K562 (cell line): ENCODE results near the gene WNT3. TPM values are rescaled to one million over a fixed set of nuclear protein-coding genes. Genes with fewer than 3 reads are reported as not detected.
A peak's percentile ranks its signal among the peaks of the same experiment; 100 is the strongest.

Source experiments
- ATAC-seq: fragments of 200-7000 bp; cut with Tn5 transposase; 3 replicates; pipeline ENCODE4 v1.9.1; 2020; ENCODE audit warnings: moderate library complexity
- BruUV-seq: library from RNA; stranded (reverse); fragments of 400-500 nt; replicated peaks from 2 replicates; lab custom pipeline; 2021; lab: Mats Ljungman, UMichigan
- CTCF ChIA-PET: fragments of 300-600 bp; formaldehyde crosslinking; extraction: SDS; loops from one replicate; lab custom pipeline; 2021; ENCODE audit warnings: low intra/inter-chr PET ratio; lab: Yijun Ruan, JAX
- POLR2A ChIA-PET: fragments of 300-600, 350-650 bp; sonication (Branson Sonifier 250); formaldehyde crosslinking; extraction: SDS; loops from one replicate; lab custom pipeline; 2021; ENCODE audit warnings: antibody characterized with exemption, inconsistent platforms; lab: Yijun Ruan, JAX
- DNase-seq, 4 experiments: peaks; one replicate each; pipeline versions ENCODE4 v3.0.0 to v3.0.0-alpha.2; 2011 to 2018; ENCODE audit warnings: low spot score in 3 of 4, mixed read lengths in 3 of 4; ENCODE audit errors: extremely low read depth in 1 of 4
- FAIRE-seq: peaks from 2 replicates; lab custom pipeline; 2011; peaks lifted over from hg19 to GRCh38; lab: Jason Lieb, UNC
- H2AFZ ChIP-seq: 2 replicates; pipeline ENCODE4 v1.6.0; 2011; ENCODE audit warnings: low read depth, low read length, control low read depth, inconsistent platforms
- H3K27ac ChIP-seq: fragments of 200-600 bp; 3 replicates; pipeline ENCODE4 v1.8.0; 2011; ENCODE audit warnings: low read depth, mild to moderate bottlenecking, control low read depth, inconsistent platforms, low read length, moderate library complexity, mixed read lengths; ENCODE audit errors: extremely low read depth
- H3K27me3 ChIP-seq, 2 experiments: fragments of 300-600 bp in 1 of 2; 2 replicates in 1 of 2; 3 replicates in 1 of 2; pipeline versions ENCODE4 v1.6.0 to v1.8.0; 2011; ENCODE audit warnings: inconsistent platforms in 2 of 2, low read length in 2 of 2, mild to moderate bottlenecking in 1 of 2, mixed read lengths in 1 of 2, moderate library complexity in 1 of 2; ENCODE audit not compliant: control insufficient read depth in 2 of 2, insufficient read depth in 2 of 2
- H3K36me3 ChIP-seq: fragments of 300-600 bp; 3 replicates; pipeline ENCODE4 v1.8.0; 2011; ENCODE audit warnings: mild to moderate bottlenecking, low read length, inconsistent platforms; ENCODE audit not compliant: control insufficient read depth, insufficient read depth
- H3K4me1 ChIP-seq, 2 experiments: fragments of 200-600 bp in 1 of 2; replicated peaks in 1 of 2; 2 replicates in 1 of 2; 3 replicates in 1 of 2; pipeline versions ENCODE4 v1.5.1 to v1.8.0; 2011; ENCODE audit warnings: inconsistent platforms in 2 of 2, low read length in 2 of 2, mild to moderate bottlenecking in 1 of 2, mixed read lengths in 1 of 2, moderate library complexity in 1 of 2; ENCODE audit not compliant: control insufficient read depth in 2 of 2, insufficient read depth in 2 of 2
- H3K4me2 ChIP-seq: 2 replicates; pipeline ENCODE4 v1.6.1; 2011; ENCODE audit warnings: low read length, control low read depth, inconsistent platforms, mixed read lengths; ENCODE audit not compliant: insufficient read depth
- H3K4me3 ChIP-seq: fragments of 200-600 bp; sonication (generic), shearing (Covaris generic); 2 replicates; pipeline ENCODE4 v1.5.1; 2016; ENCODE audit warnings: control low read depth, inconsistent platforms
- H3K79me2 ChIP-seq: fragments of 200-600 bp; 3 replicates; pipeline ENCODE4 v1.8.0; 2011; ENCODE audit warnings: low read length, inconsistent platforms; ENCODE audit not compliant: control insufficient read depth, insufficient read depth
- H3K9ac ChIP-seq, 2 experiments: 2 replicates each; pipeline versions ENCODE4 v1.6.0 to v1.6.1; 2011; ENCODE audit warnings: low read depth in 2 of 2, low read length in 2 of 2, control low read depth in 1 of 2, inconsistent platforms in 1 of 2, mild to moderate bottlenecking in 1 of 2, mixed read lengths in 1 of 2; ENCODE audit not compliant: insufficient read depth in 1 of 2
- H3K9me1 ChIP-seq: one replicate; pipeline ENCODE4 v1.6.0; 2011; ENCODE audit warnings: inconsistent platforms, mild to moderate bottlenecking, low read length, moderate library complexity; ENCODE audit not compliant: control insufficient read depth, insufficient read depth
- H3K9me3 ChIP-seq: replicated peaks from 2 replicates; pipeline ENCODE4 v1.5.1; 2011; ENCODE audit warnings: low read depth, low read length, inconsistent platforms; ENCODE audit not compliant: control insufficient read depth, insufficient read depth
- H4K20me1 ChIP-seq: replicated peaks from 2 replicates; pipeline ENCODE4 v1.6.1; 2011; ENCODE audit warnings: low read length, inconsistent platforms, mixed read lengths; ENCODE audit not compliant: control insufficient read depth, insufficient read depth
- BCOR ChIP-seq: fragments of 450-650 bp; IDR thresholded peaks from 2 replicates; pipeline ENCODE4 v1.6.1; 2016
- EGR1 ChIP-seq: fragments of 450-650 bp; conservative IDR thresholded peaks from 2 replicates; pipeline ENCODE4 v1.6.1; 2017; ENCODE audit warnings: mild to moderate bottlenecking
- ESRRA ChIP-seq: fragments of 450-650 bp; IDR thresholded peaks from 2 replicates; pipeline ENCODE4 v1.6.1; 2014; ENCODE audit warnings: low read depth, mild to moderate bottlenecking, moderate library complexity, borderline replicate concordance
- ETV1 ChIP-seq: fragments of 450-650 bp; conservative IDR thresholded peaks from 2 replicates; pipeline ENCODE4 v1.6.1; 2016; ENCODE audit warnings: missing genetic modification characterization, control low read depth, low read depth, missing compliant biosample characterization
- FOXP1 ChIP-seq: sonication (generic); formaldehyde crosslinking; IDR thresholded peaks from 2 replicates; pipeline ENCODE4 v1.8.0; 2022; ENCODE audit warnings: mild to moderate bottlenecking, missing genetic modification reagents
- FUS ChIP-seq: fragments of 200-400 bp; formaldehyde crosslinking; optimal IDR thresholded peaks from 2 replicates; pipeline ENCODE3; 2017; ENCODE audit warnings: low read depth, low read length
- JUNB ChIP-seq: fragments of 450-650 bp; formaldehyde crosslinking; conservative IDR thresholded peaks from 2 replicates; pipeline ENCODE4 v1.4.0; 2020; ENCODE audit warnings: mild to moderate bottlenecking
- KDM1A ChIP-seq, 2 experiments: fragments of 450-650 bp; IDR thresholded peaks; 2 replicates each; pipeline ENCODE4 v1.6.1; 2016; ENCODE audit warnings: mild to moderate bottlenecking in 2 of 2
- RBM25 ChIP-seq: fragments of 200-400 bp; formaldehyde crosslinking; IDR thresholded peaks from 2 replicates; pipeline ENCODE4 v1.6.1; 2018; ENCODE audit warnings: low read length, low read depth, moderate library complexity; ENCODE audit not compliant: severe bottlenecking
- TGIF2 ChIP-seq: sonication (generic); formaldehyde crosslinking; IDR thresholded peaks from 2 replicates; pipeline ENCODE4 v1.8.1; 2022; ENCODE audit warnings: mild to moderate bottlenecking, missing genetic modification reagents, moderate library complexity
- ZBTB11 ChIP-seq, 3 experiments: fragments of 200-800 bp in 1 of 3; fragments of 250-450 bp in 1 of 3; fragments of 450-650 bp in 1 of 3; sonication (Bioruptor Pico) in 1 of 3; sonication (Bioruptor generic) in 1 of 3; formaldehyde crosslinking in 1 of 3; IDR thresholded peaks; 2 replicates each; pipeline versions ENCODE4 v1.6.1 to v1.8.0; 2016 to 2022; ENCODE audit warnings: mild to moderate bottlenecking in 2 of 3, missing genetic modification characterization in 2 of 3, missing compliant biosample characterization in 1 of 3, moderate library complexity in 1 of 3
- ZNF134 ChIP-seq: fragments of 250-450 bp; sonication (Bioruptor Pico); conservative IDR thresholded peaks from 2 replicates; pipeline ENCODE4 v1.4.0; 2020
- ZNF444 ChIP-seq: fragments of 250-450 bp; sonication (Bioruptor Pico); IDR thresholded peaks from 2 replicates; pipeline ENCODE4 v1.4.0; 2020; ENCODE audit warnings: mild to moderate bottlenecking, moderate library complexity
- ZNF76 ChIP-seq: fragments of 250-450 bp; sonication (Bioruptor Pico); IDR thresholded peaks from 2 replicates; pipeline ENCODE4 v1.4.0; 2020; ENCODE audit warnings: mild to moderate bottlenecking, moderate library complexity, borderline replicate concordance
- whole genome bisulfite sequencing: fragments of 100-300 bp; shearing (Covaris generic); methylation state at CpG from one replicate; pipeline ENCODE4 v1.1.6; 2016; ENCODE audit warnings: low coverage, mixed read lengths; ENCODE audit not compliant: insufficient coverage; ENCODE audit errors: missing lambda C conversion rate; 5-methylcytosine and 5-hydroxymethylcytosine counted together
- in situ Hi-C: fragments of 300-500 bp; cut with MboI; formaldehyde crosslinking; loops from 4 replicates; pipeline ENCODE4 v1.15.0; 2018; ENCODE audit warnings: inconsistent platforms, mixed read lengths
- intact Hi-C: fragments of 100-400 bp; cut with micrococcal nuclease; formaldehyde crosslinking; loops from 2 replicates; pipeline ENCODE4 v1.14.2; 2022
- polyA plus RNA-seq, 8 experiments: library from polyadenylated mRNA; depleted of rRNA in 4 of 8; stranded (reverse) in 5 of 8; unstranded in 3 of 8; fragments of >200 nt; fragmentation: Nextera tagmentation in 2 of 8; fragmentation: Illumina TruSeq in 1 of 8; extraction: Ambion mirVana in 2 of 8; extraction: Trizol in 1 of 8; gene quantifications; 2 replicates each; pipeline versions ENCODE4 v1.2.1 to v1.2.3, GENCODE V29; 2011 to 2014; ENCODE audit warnings: inconsistent platforms in 1 of 8, missing spikeins in 1 of 8
- total RNA-seq, 7 experiments: library from RNA; depleted of rRNA in 6 of 7; stranded (reverse); fragments of >200 nt in 6 of 7; fragmentation: Illumina TruSeq in 2 of 7; extraction: Trizol in 2 of 7; gene quantifications; 2 replicates each; pipeline versions ENCODE4 v1.2.1 to v1.2.3, GENCODE V29; 2011 to 2021; ENCODE audit warnings: low replicate concordance in 1 of 7
- TF ChIP-seq, protein P1 (sequence below): fragments of 450-650 bp; formaldehyde crosslinking; IDR thresholded peaks from 2 replicates; pipeline ENCODE4 v1.4.0; 2022; ENCODE audit warnings: mild to moderate bottlenecking, moderate library complexity
- TF ChIP-seq, protein P2 (sequence below): sonication (generic); formaldehyde crosslinking; IDR thresholded peaks from 2 replicates; pipeline ENCODE4 v1.8.1; 2023; ENCODE audit warnings: mild to moderate bottlenecking, missing genetic modification reagents

WNT3 gene
- total and polyA plus RNA-seq, 9 of the 15 experiments (the other 6 are each of a cell fraction or from before 2014, with no cell fraction given), result 1.5 to 6.1 (median 3.3) TPM

DNA sequence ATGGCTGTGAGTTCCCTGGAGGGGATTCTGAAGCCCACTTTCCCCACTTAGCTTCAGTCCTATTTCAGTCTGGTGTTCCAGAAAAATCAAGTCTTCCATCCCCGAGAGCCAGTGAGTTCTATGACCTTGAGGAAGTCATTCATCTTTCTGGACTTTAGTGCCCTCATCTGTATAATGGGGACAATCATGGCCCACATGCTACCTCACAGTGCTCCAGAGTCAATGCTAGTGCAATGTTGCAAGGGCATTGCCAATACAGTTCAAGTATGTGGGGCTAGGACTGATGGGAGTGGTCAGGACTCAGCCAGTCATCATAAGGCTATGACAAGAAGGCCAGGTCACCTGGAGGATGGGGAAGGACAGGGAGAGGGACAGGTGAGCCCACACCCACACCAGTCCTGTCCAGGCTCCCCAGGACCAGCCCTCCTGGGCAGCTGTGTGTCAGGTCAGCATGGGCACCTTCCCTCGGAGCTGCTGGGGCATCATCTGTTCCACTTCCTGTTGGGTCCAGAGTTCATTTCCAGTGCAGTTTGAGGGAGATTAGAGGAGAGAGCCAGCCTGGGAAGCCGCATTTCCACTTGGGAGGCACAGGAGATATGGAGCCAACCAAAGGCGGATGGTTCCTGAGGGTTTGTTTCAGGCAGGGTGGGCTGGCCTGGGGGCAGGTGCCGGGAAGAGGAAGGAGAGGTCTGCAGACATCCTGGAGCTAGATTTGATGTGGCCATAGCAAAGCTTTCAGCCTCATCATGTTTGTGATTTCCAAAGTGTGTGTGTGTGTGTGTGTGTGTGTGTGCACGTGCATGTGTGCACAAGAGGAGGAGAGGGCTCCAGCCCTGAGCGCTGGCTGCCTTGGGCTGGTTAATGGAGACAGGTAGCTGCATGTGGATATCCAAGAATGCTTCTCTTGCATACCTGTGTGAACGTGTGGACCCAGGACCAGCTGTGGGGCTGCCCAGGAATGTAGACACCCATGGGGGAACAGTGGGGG lies 29.0 kb upstream of the WNT3 start:
- no peak for DNase-seq
- FAIRE-seq, result no peak
- ChIA-PET CTCF (no interaction called here), POLR2A (no interaction called here)
- in situ Hi-C loops, result loop anchor here (25.0 kb wide), 2 partner anchors 210 to 860 kb away; partner anchors contain the start of gene STH
- Histone ChIP-seq H2AFZ (no peak overlapping the region), H3K4me1 (peaks cover 0 to 16% of the 10 kb centered on the region in 2 experiments; a peak in 3 of 5 replicates), H3K9me3 (peaks cover 3% of the 10 kb centered on the region; the same call in 1 of the 2 replicates), H3K79me2 (no peaks in the 10 kb centered on the region), H3K36me3 (no peaks in the 10 kb centered on the region), H3K27me3 (peaks cover 11 to 37% of the 10 kb centered on the region in 2 experiments; a peak in 4 of 5 replicates), H3K4me2 (no peak overlapping the region), H3K9me1 (no peaks in the 10 kb centered on the region), H3K27ac (no peak overlapping the region), H4K20me1 (0 out of 2 replicates have a peak, but pooled peaks cover 14% of the 10 kb centered on the region), H3K4me3 (no peak overlapping the region), H3K9ac (no peak overlapping the region)
- WGBS, result 4% methylated on average over 8 of the region's 8 CpGs
- no peak for ATAC-seq
- no TSS peak for BruUV-seq
- intact Hi-C loops, result no loop called here
- no peak for TF ChIP-seq ZNF444 (CRISPR knock-in tag)
- no peak for TF ChIP-seq ZNF134 (CRISPR knock-in tag)
- TF ChIP-seq FUS, result no peak
- peak; percentile 68 for TF ChIP-seq RBM25
- TF ChIP-seq, protein P1, sequence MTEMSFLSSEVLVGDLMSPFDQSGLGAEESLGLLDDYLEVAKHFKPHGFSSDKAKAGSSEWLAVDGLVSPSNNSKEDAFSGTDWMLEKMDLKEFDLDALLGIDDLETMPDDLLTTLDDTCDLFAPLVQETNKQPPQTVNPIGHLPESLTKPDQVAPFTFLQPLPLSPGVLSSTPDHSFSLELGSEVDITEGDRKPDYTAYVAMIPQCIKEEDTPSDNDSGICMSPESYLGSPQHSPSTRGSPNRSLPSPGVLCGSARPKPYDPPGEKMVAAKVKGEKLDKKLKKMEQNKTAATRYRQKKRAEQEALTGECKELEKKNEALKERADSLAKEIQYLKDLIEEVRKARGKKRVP (CRISPR knock-in tag), result no peak
- no peak for TF ChIP-seq FOXP1 (CRISPR knock-in tag)
- no peak for TF ChIP-seq JUNB (CRISPR knock-in tag)
- no peak for TF ChIP-seq EGR1
- TF ChIP-seq ETV1 (tag), result no peak
- TF ChIP-seq KDM1A (IDR thresholded peaks at IDR 0.05), result peak in 1 of 2 experiments; percentile 48; a peak in 2 of 4 replicates
- peak; percentile 44; the same call in 1 of the 2 replicates for TF ChIP-seq ESRRA
- TF ChIP-seq ZNF76 (CRISPR knock-in tag), result no peak
- TF ChIP-seq TGIF2 (CRISPR knock-in tag), result no peak
- TF ChIP-seq BCOR, result peak; percentile 73; the same call in 1 of the 2 replicates
- no peak for TF ChIP-seq ZBTB11 (CRISPR knock-in tag; IDR thresholded peaks at IDR 0.05)
- TF ChIP-seq, protein P2, sequence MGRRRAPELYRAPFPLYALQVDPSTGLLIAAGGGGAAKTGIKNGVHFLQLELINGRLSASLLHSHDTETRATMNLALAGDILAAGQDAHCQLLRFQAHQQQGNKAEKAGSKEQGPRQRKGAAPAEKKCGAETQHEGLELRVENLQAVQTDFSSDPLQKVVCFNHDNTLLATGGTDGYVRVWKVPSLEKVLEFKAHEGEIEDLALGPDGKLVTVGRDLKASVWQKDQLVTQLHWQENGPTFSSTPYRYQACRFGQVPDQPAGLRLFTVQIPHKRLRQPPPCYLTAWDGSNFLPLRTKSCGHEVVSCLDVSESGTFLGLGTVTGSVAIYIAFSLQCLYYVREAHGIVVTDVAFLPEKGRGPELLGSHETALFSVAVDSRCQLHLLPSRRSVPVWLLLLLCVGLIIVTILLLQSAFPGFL, result no peak
